CD14-positive monocyte (primary cell): ENCODE data around the gene HAND2. TPM values are rescaled to one million over a fixed set of nuclear protein-coding genes. Genes with fewer than 3 reads are reported as not detected.

Source experiments
- DNase-seq, 3 donors: peaks; one replicate each; pipeline ENCODE4 v3.0.0-alpha.2; 2011 to 2022
- H2AFZ ChIP-seq: 2 replicates; pipeline ENCODE4 v1.6.0; 2012; ENCODE audit warnings: mild to moderate bottlenecking, low read depth, low read length, inconsistent platforms; ENCODE audit not compliant: insufficient read depth, poor library complexity, severe bottlenecking
- H3K27ac ChIP-seq, 2 donors: 1 replicate in 1 of 2; 2 replicates in 1 of 2; pipeline ENCODE4 v1.5.1; 2012 to 2013; ENCODE audit warnings: low read length in 2 of 2, control low read depth in 1 of 2, inconsistent platforms in 1 of 2, low read depth in 1 of 2, mild to moderate bottlenecking in 1 of 2
- H3K27me3 ChIP-seq, 2 donors: one replicate each; pipeline versions ENCODE4 v1.6.0 to v1.6.1; 2011 to 2013; ENCODE audit warnings: low read length in 2 of 2; ENCODE audit not compliant: control insufficient read depth in 2 of 2, insufficient read depth in 2 of 2
- H3K36me3 ChIP-seq, 2 donors: replicated peaks in 1 of 2; 1 replicate in 1 of 2; 2 replicates in 1 of 2; pipeline versions ENCODE4 v1.5.1 to v1.6.1; 2012 to 2013; ENCODE audit warnings: low read length in 2 of 2, control low read depth in 1 of 2, inconsistent platforms in 1 of 2, mild to moderate bottlenecking in 1 of 2; ENCODE audit not compliant: insufficient read depth in 2 of 2, control insufficient read depth in 1 of 2
- H3K4me1 ChIP-seq, 2 donors: 1 replicate in 1 of 2; 2 replicates in 1 of 2; pipeline versions ENCODE4 v1.5.1 to v1.6.1; 2012 to 2013; ENCODE audit warnings: low read length in 2 of 2, control low read depth in 1 of 2, inconsistent platforms in 1 of 2, mild to moderate bottlenecking in 1 of 2, moderate library complexity in 1 of 2; ENCODE audit not compliant: insufficient read depth in 2 of 2, control insufficient read depth in 1 of 2
- H3K4me2 ChIP-seq: replicated peaks from 2 replicates; pipeline ENCODE3; 2012; ENCODE audit warnings: low read length, moderate library complexity, mild to moderate bottlenecking; ENCODE audit not compliant: poor library complexity, severe bottlenecking; ENCODE audit errors: extremely low read depth
- H3K4me3 ChIP-seq, 3 experiments: fragments of 200-600 bp in 1 of 3; sonication (generic) in 1 of 3; replicated peaks in 1 of 3; 1 replicate in 2 of 3; 2 replicates in 1 of 3; pipeline ENCODE4 v1.5.1; 2011 to 2013; ENCODE audit warnings: low read length in 3 of 3, mild to moderate bottlenecking in 3 of 3, control low read depth in 2 of 3, low read depth in 2 of 3, inconsistent platforms in 1 of 3, moderate library complexity in 1 of 3
- H3K79me2 ChIP-seq: 2 replicates; pipeline ENCODE4 v1.6.0; 2012; ENCODE audit warnings: mild to moderate bottlenecking, control low read depth, inconsistent platforms, low read length, moderate library complexity; ENCODE audit not compliant: insufficient read depth
- H3K9ac ChIP-seq: 2 replicates; pipeline ENCODE4 v1.6.0; 2017; ENCODE audit warnings: low read length, mild to moderate bottlenecking; ENCODE audit not compliant: insufficient read depth, poor library complexity, severe bottlenecking
- H3K9me3 ChIP-seq, 2 donors: replicated peaks in 1 of 2; 1 replicate in 1 of 2; 2 replicates in 1 of 2; pipeline versions ENCODE4 v1.5.1 to v1.6.1; 2012 to 2013; ENCODE audit warnings: low read length in 2 of 2, control low read depth in 1 of 2; ENCODE audit not compliant: control insufficient read depth in 1 of 2, insufficient read depth in 1 of 2
- H4K20me1 ChIP-seq: 2 replicates; pipeline ENCODE4 v1.6.0; 2012; ENCODE audit warnings: mild to moderate bottlenecking, low read length, control low read depth, moderate library complexity; ENCODE audit not compliant: insufficient read depth
- H3K27ac Mint-ChIP-seq, 7 donors: one replicate each; pipeline ENCODE4 v1.8.0; 2020; ENCODE audit warnings: mild to moderate bottlenecking in 7 of 7, mixed read lengths in 7 of 7, moderate library complexity in 6 of 7, inconsistent platforms in 2 of 7
- H3K27me3 Mint-ChIP-seq, 3 donors: one replicate each; pipeline ENCODE4 v1.8.0; 2021 to 2022; ENCODE audit warnings: low read depth in 3 of 3, mild to moderate bottlenecking in 3 of 3, mixed read lengths in 3 of 3, moderate library complexity in 3 of 3, inconsistent platforms in 1 of 3
- H3K36me3 Mint-ChIP-seq, 2 donors: one replicate each; pipeline ENCODE4 v1.8.0; 2020; ENCODE audit warnings: mixed read lengths in 2 of 2, inconsistent platforms in 1 of 2, mild to moderate bottlenecking in 1 of 2
- H3K4me1 Mint-ChIP-seq: one replicate; pipeline ENCODE4 v1.8.0; 2020; ENCODE audit warnings: mild to moderate bottlenecking, mixed read lengths
- H3K4me3 Mint-ChIP-seq, 2 donors: one replicate each; pipeline ENCODE4 v1.8.0; 2020; ENCODE audit warnings: mild to moderate bottlenecking in 2 of 2, mixed read lengths in 2 of 2, moderate library complexity in 1 of 2
- H3K9me3 Mint-ChIP-seq, 7 donors: one replicate each; pipeline ENCODE4 v1.8.0; 2020 to 2022; ENCODE audit warnings: mixed read lengths in 7 of 7, mild to moderate bottlenecking in 6 of 7, moderate library complexity in 6 of 7, inconsistent platforms in 2 of 7
- WGBS: methylation state at CpG from one replicate; pipeline ENCODE4 v1.1.5; 2013; ENCODE audit warnings: missing lambda C conversion rate; ENCODE audit not compliant: insufficient coverage; 5-methylcytosine and 5-hydroxymethylcytosine counted together
- intact Hi-C, 2 donors: fragments of 100-400 bp; cut with micrococcal nuclease; formaldehyde crosslinking; loops; one replicate each; pipeline versions ENCODE4 v1.15.0 to v1.15.1; 2023
- polyA plus RNA-seq, 3 donors: library from polyadenylated mRNA; depleted of rRNA in 1 of 3; unstranded in 2 of 3; stranded (reverse) in 1 of 3; fragments of 300-500 nt in 2 of 3; fragments of >200 nt in 1 of 3; fragmentation: Illumina TruSeq in 2 of 3; gene quantifications; 1 replicate in 2 of 3; 2 replicates in 1 of 3; pipeline ENCODE4 v1.2.3, GENCODE V29; 2012 to 2021
- TF ChIP-seq, protein P1 (sequence below): fragments of 200-600 bp; IDR thresholded peaks from one replicate; pipeline ENCODE4 v1.8.0; 2022; ENCODE audit warnings: antibody characterized with exemption, mild to moderate bottlenecking

The HAND2 gene
- polyA plus RNA-seq, 3 donors = not detected

DNA sequence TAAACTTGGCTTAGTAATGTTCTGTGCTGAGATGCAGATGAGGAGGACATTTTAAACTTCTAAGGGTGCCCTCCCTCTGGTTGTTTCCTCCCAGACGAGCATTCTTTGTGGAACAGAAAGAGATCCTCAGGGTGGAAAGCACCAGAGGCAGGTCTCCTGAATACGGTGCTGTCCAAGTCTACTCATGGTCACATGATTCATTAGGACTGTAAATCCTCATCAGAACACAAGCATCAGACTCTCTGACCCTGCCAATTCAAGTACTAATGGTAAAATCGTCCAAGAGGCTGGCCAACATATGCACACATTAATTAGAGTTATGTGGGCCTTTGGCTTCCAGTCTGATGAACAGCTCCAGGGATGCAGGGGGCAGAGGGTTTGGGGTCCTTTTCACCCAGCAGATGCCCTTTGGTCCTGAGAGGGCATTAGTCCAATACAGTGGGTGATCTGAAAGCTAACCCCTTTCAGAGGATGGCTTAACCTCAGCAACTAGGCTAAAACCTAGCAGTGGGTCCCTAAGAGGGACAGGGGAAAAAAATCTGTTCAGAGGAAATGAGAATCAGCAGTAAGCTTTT lies 18.2 kb downstream of the HAND2 start:
- Histone ChIP-seq H3K4me2 (no peak overlapping the region), H3K36me3 (no peaks in the 10 kb centered on the region), H3K9me3 (peaks cover 15 to 56% of the 10 kb centered on the region in 2 donors), H3K27me3 (peaks cover 88 to 100% of the 10 kb centered on the region in 2 donors), H3K4me3 (no peak overlapping the region), H3K79me2 (no peaks in the 10 kb centered on the region), H3K4me1 (peaks cover 23 to 27% of the 10 kb centered on the region in 2 donors), H3K9ac (no peak overlapping the region), H4K20me1 (no peaks in the 10 kb centered on the region), H2AFZ (no peak overlapping the region), H3K27ac (no peak overlapping the region)
- no peak overlapping the region for H3K27ac Mint-ChIP-seq
- peaks cover 96 to 99% (median 98%) of the 10 kb centered on the region in 3 donors for H3K27me3 Mint-ChIP-seq
- WGBS = no CpG with 5 or more reads among the region's 3 CpGs
- peaks cover 17 to 27% of the 10 kb centered on the region in 2 donors for H3K36me3 Mint-ChIP-seq
- no peak for DNase-seq
- TF ChIP-seq, protein P1, sequence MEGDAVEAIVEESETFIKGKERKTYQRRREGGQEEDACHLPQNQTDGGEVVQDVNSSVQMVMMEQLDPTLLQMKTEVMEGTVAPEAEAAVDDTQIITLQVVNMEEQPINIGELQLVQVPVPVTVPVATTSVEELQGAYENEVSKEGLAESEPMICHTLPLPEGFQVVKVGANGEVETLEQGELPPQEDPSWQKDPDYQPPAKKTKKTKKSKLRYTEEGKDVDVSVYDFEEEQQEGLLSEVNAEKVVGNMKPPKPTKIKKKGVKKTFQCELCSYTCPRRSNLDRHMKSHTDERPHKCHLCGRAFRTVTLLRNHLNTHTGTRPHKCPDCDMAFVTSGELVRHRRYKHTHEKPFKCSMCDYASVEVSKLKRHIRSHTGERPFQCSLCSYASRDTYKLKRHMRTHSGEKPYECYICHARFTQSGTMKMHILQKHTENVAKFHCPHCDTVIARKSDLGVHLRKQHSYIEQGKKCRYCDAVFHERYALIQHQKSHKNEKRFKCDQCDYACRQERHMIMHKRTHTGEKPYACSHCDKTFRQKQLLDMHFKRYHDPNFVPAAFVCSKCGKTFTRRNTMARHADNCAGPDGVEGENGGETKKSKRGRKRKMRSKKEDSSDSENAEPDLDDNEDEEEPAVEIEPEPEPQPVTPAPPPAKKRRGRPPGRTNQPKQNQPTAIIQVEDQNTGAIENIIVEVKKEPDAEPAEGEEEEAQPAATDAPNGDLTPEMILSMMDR = no peak
- intact Hi-C loops = no loop called here
- H3K4me3 Mint-ChIP-seq = peak overlapping the region in 1 of 2 donors; percentile 72
- H3K9me3 Mint-ChIP-seq = peaks cover 0 to 54% (median 34%) of the 10 kb centered on the region in 7 donors
- peaks cover 34% of the 10 kb centered on the region for H3K4me1 Mint-ChIP-seq

DNA sequence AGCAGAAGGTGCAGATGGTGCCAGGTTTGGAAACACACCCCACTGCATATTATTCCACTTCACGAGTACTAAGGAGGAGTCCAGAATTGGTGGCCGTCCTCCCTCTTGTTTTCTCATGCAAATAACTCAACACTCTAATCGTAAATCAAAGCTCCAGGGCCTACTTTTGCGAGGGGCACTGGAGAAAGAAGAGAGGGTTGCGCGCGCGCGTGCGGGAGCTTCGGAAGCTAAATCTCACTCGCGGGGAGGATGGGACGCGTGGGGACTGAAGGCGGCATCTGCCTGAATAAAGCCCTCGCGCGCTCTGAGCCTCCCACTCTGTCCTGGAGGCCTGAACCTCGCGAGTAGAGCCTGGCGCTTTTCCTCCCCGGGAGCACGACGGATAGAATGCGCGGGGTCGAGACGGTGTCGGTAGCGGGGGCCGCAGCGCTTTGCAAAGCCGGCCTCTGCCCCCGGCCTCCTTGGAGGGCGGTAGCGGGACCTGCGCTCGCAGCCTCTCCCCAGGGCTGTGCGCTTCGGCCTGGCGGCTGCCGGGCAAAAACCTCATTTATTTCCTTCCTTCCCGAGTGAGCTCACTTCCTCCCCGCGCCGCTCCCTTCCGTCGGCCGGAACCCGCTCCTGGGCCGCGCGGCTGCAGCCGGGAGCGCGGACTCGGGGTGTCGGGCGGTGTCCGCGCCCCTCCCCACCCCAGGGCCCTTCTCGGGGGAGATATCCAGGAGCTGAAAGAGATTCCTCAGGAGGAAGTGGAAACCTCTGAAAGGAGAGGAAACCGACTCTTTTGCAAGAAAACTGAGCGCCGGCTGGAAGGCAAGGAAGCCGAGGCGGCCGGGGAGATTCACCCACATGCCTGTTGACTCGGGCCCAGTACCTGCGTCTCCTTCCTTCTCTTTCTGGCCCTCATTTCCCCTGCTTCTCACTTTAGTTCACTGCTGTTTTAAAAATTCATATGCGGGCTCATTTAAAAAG lies 20.7 kb downstream of the HAND2 start:
- 1% methylated on average over 66 of the region's 72 CpGs for WGBS
- peak overlapping the region; percentile 84 for H2AFZ ChIP-seq
- H3K36me3 Mint-ChIP-seq = peaks cover 21 to 22% of the 10 kb centered on the region in 2 donors

More for the DNA sequence above, 20.7 kb downstream of the HAND2 start:
- Histone ChIP-seq H3K4me2 (peak overlapping the region; percentile 79), H3K4me1 (peaks cover 37 to 43% of the 10 kb centered on the region in 2 donors), H3K9me3 (peaks cover 15 to 40% of the 10 kb centered on the region in 2 donors), H3K27ac (no peak overlapping the region), H3K9ac (no peak overlapping the region), H3K79me2 (no peaks in the 10 kb centered on the region), H4K20me1 (no peaks in the 10 kb centered on the region), H3K4me3 (peak overlapping the region; percentile 25 to 76 (median 28)), H3K27me3 (peaks cover 88 to 100% of the 10 kb centered on the region in 2 donors), H3K36me3 (no peaks in the 10 kb centered on the region)
- H3K27ac Mint-ChIP-seq = no peak overlapping the region
- H3K4me1 Mint-ChIP-seq = peaks cover 48% of the 10 kb centered on the region
- TF ChIP-seq, protein P1 = no peak
- peaks cover 95 to 99% (median 97%) of the 10 kb centered on the region in 3 donors for H3K27me3 Mint-ChIP-seq
- peaks cover 0 to 57% (median 35%) of the 10 kb centered on the region in 7 donors for H3K9me3 Mint-ChIP-seq
- peak overlapping the region; percentile 79 to 94 for H3K4me3 Mint-ChIP-seq
- intact Hi-C loops = no loop called here
- DNase-seq = peak in 2 of 3 donors; percentile 21 to 53
